Dendritic cell treated with granulocyte-macrophage colony-stimulating factor and Interleukin-4, amounts not matched to agents 40 ng/mL and 50 ng/mL, for 4 days (primary cell): Measurements from ENCODE around the gene CCSER2.
A peak's percentile ranks its signal among the peaks of the same experiment; 100 is the strongest.
"Not testable (repeated sequence)": the region's sequence is repeated elsewhere in the genome, so short reads cannot be mapped to it uniquely, and the experiment has no call there.

Source experiments
- H3K27ac Mint-ChIP-seq: one replicate; pipeline ENCODE4 v1.8.0; 2022; ENCODE audit warnings: mild to moderate bottlenecking, mixed read lengths
- H3K27me3 Mint-ChIP-seq: one replicate; pipeline ENCODE4 v1.8.0; 2022; ENCODE audit warnings: mild to moderate bottlenecking, mixed read lengths
- H3K36me3 Mint-ChIP-seq: one replicate; pipeline ENCODE4 v1.8.0; 2022; ENCODE audit warnings: low read depth, mixed read lengths
- H3K4me1 Mint-ChIP-seq: one replicate; pipeline ENCODE4 v1.8.0; 2022; ENCODE audit warnings: low read depth, mixed read lengths
- H3K4me3 Mint-ChIP-seq: one replicate; pipeline ENCODE4 v1.8.0; 2022; ENCODE audit warnings: mild to moderate bottlenecking, moderate library complexity, mixed read lengths
- H3K9me3 Mint-ChIP-seq: one replicate; pipeline ENCODE4 v1.8.0; 2022; ENCODE audit warnings: mixed read lengths
- intact Hi-C: fragments of 100-400 bp; cut with micrococcal nuclease; formaldehyde crosslinking; loops from one replicate; pipeline ENCODE4 v1.15.0; 2022

The CCSER2 gene

GRCh38 chr10:84347575-84348002, 19.2 kb downstream of the CCSER2 start:
- H3K9me3 Mint-ChIP-seq, H3K4me3 Mint-ChIP-seq, intact Hi-C loops, H3K27me3 Mint-ChIP-seq, H3K27ac Mint-ChIP-seq: not testable (repeated sequence)
- peaks cover 32% of the 10 kb centered on the region for H3K4me1 Mint-ChIP-seq
- peaks cover 22% of the 10 kb centered on the region for H3K36me3 Mint-ChIP-seq

- H3K27me3 Mint-ChIP-seq = no peaks in the 10 kb centered on the region
- H3K9me3 Mint-ChIP-seq = no peaks in the 10 kb centered on the region
- H3K4me1 Mint-ChIP-seq = peaks cover 25% of the 10 kb centered on the region
- no peak overlapping the region for H3K4me3 Mint-ChIP-seq
- H3K36me3 Mint-ChIP-seq = peaks cover 17% of the 10 kb centered on the region
- no peak overlapping the region for H3K27ac Mint-ChIP-seq
- intact Hi-C loops = no loop called here
Measured at GRCh38 chr10:84348447-84348846, 20.1 kb downstream of the CCSER2 start.

GRCh38 chr10:84348860-84349259, 20.5 kb downstream of the CCSER2 start:
- Mint-ChIP-seq H3K36me3 (peaks cover 17% of the 10 kb centered on the region), H3K4me3 (no peak overlapping the region), H3K4me1 (peaks cover 21% of the 10 kb centered on the region), H3K27me3 (no peaks in the 10 kb centered on the region), H3K9me3 (no peaks in the 10 kb centered on the region), H3K27ac (no peak overlapping the region)
- intact Hi-C loops = no loop called here

GRCh38 chr10:84352251-84352842, 24.0 kb downstream of the CCSER2 start:
- intact Hi-C loops = loop anchor here (2.0 kb wide), 1 partner anchor 184 kb away; no protein-coding TSS in a partner anchor
- Mint-ChIP-seq H3K4me1 (peaks cover 20% of the 10 kb centered on the region), H3K27ac (no peak overlapping the region), H3K4me3 (no peak overlapping the region), H3K36me3 (peaks cover 10% of the 10 kb centered on the region), H3K27me3 (no peaks in the 10 kb centered on the region), H3K9me3 (no peaks in the 10 kb centered on the region)

GRCh38 chr10:84353052-84353803, 24.8 kb downstream of the CCSER2 start:
- Mint-ChIP-seq H3K27ac (no peak overlapping the region), H3K4me3 (no peak overlapping the region), H3K27me3 (no peaks in the 10 kb centered on the region), H3K36me3 (peaks cover 2% of the 10 kb centered on the region), H3K4me1 (peaks cover 20% of the 10 kb centered on the region), H3K9me3 (no peaks in the 10 kb centered on the region)
- intact Hi-C loops = loop anchor here (2.0 kb wide), 1 partner anchor 184 kb away; no protein-coding TSS in a partner anchor

- Mint-ChIP-seq H3K27ac (no peak overlapping the region), H3K36me3 (no peaks in the 10 kb centered on the region), H3K9me3 (no peaks in the 10 kb centered on the region), H3K4me1 (peaks cover 27% of the 10 kb centered on the region), H3K4me3 (no peak overlapping the region), H3K27me3 (no peaks in the 10 kb centered on the region)
- intact Hi-C loops = no loop called here
Measured at GRCh38 chr10:84354623-84355022, 26.2 kb downstream of the CCSER2 start.

- no peak overlapping the region for H3K4me3 Mint-ChIP-seq
- H3K4me1 Mint-ChIP-seq = peaks cover 27% of the 10 kb centered on the region
- H3K36me3 Mint-ChIP-seq = no peaks in the 10 kb centered on the region
- H3K27ac Mint-ChIP-seq = no peak overlapping the region
- H3K27me3 Mint-ChIP-seq = no peaks in the 10 kb centered on the region
- intact Hi-C loops = no loop called here
- no peaks in the 10 kb centered on the region for H3K9me3 Mint-ChIP-seq
Measured at GRCh38 chr10:84355106-84355505, 26.7 kb downstream of the CCSER2 start.

GRCh38 chr10:84356928-84357327, 28.5 kb downstream of the CCSER2 start:
- Mint-ChIP-seq H3K27ac (no peak overlapping the region), H3K36me3 (no peaks in the 10 kb centered on the region), H3K4me3 (no peak overlapping the region), H3K9me3 (no peaks in the 10 kb centered on the region), H3K27me3 (no peaks in the 10 kb centered on the region), H3K4me1 (peaks cover 34% of the 10 kb centered on the region)
- intact Hi-C loops = no loop called here

- Mint-ChIP-seq H3K9me3 (no peaks in the 10 kb centered on the region), H3K4me3 (no peak overlapping the region), H3K4me1 (peaks cover 41% of the 10 kb centered on the region), H3K27ac (no peak overlapping the region), H3K27me3 (no peaks in the 10 kb centered on the region), H3K36me3 (no peaks in the 10 kb centered on the region)
- intact Hi-C loops = no loop called here
Measured at GRCh38 chr10:84358743-84359142, 30.4 kb downstream of the CCSER2 start.

GRCh38 chr10:84360637-84361365, 32.4 kb downstream of the CCSER2 start:
- Mint-ChIP-seq H3K9me3 (no peaks in the 10 kb centered on the region), H3K36me3 (no peaks in the 10 kb centered on the region), H3K27me3 (no peaks in the 10 kb centered on the region), H3K4me3 (peak overlapping the region; percentile 32), H3K27ac (peak overlapping the region; percentile 20), H3K4me1 (peaks cover 35% of the 10 kb centered on the region)
- intact Hi-C loops = no loop called here

GRCh38 chr10:84365335-84365881, 37.0 kb downstream of the CCSER2 start:
- no peak overlapping the region for H3K27ac Mint-ChIP-seq

GRCh38 chr10:84366041-84366440, 37.7 kb downstream of the CCSER2 start:
- Mint-ChIP-seq H3K27me3 (no peaks in the 10 kb centered on the region), H3K9me3 (no peaks in the 10 kb centered on the region), H3K4me1 (peaks cover 29% of the 10 kb centered on the region), H3K36me3 (peaks cover 3% of the 10 kb centered on the region), H3K27ac (no peak overlapping the region), H3K4me3 (no peak overlapping the region)
- intact Hi-C loops = no loop called here

More at GRCh38 chr10:84365335-84365881, 37.0 kb downstream of the CCSER2 start:
- Mint-ChIP-seq H3K27me3 (no peaks in the 10 kb centered on the region), H3K36me3 (no peaks in the 10 kb centered on the region), H3K9me3 (no peaks in the 10 kb centered on the region), H3K4me1 (peaks cover 35% of the 10 kb centered on the region), H3K4me3 (no peak overlapping the region)
- intact Hi-C loops = no loop called here

- Mint-ChIP-seq H3K27me3 (no peaks in the 10 kb centered on the region), H3K9me3 (no peaks in the 10 kb centered on the region), H3K4me3 (no peak overlapping the region), H3K36me3 (peaks cover 15% of the 10 kb centered on the region), H3K27ac (no peak overlapping the region), H3K4me1 (peaks cover 22% of the 10 kb centered on the region)
- intact Hi-C loops = no loop called here
Measured at GRCh38 chr10:84367256-84367655, 38.9 kb downstream of the CCSER2 start.

GRCh38 chr10:84368828-84369227, 40.4 kb downstream of the CCSER2 start:
- Mint-ChIP-seq H3K36me3 (peaks cover 21% of the 10 kb centered on the region), H3K27me3 (no peaks in the 10 kb centered on the region), H3K4me3 (no peak overlapping the region), H3K4me1 (peaks cover 9% of the 10 kb centered on the region), H3K9me3 (no peaks in the 10 kb centered on the region), H3K27ac (no peak overlapping the region)
- intact Hi-C loops = no loop called here
